Kidney epithelial cell (primary cell): ENCODE results near the gene RNF4. TPM values are rescaled to one million over a fixed set of nuclear protein-coding genes. Genes with fewer than 3 reads are reported as not detected.

Source experiments
- DNase-seq: peaks from one replicate; pipeline ENCODE4 v3.0.0-alpha.2; 2010; ENCODE audit warnings: low read depth
- H3K27me3 ChIP-seq: 2 replicates; pipeline ENCODE4 v1.6.0; 2011; ENCODE audit warnings: low read length; ENCODE audit not compliant: control insufficient read depth, insufficient read depth
- H3K36me3 ChIP-seq: 2 replicates; pipeline ENCODE4 v1.5.1; 2011; ENCODE audit warnings: low read length; ENCODE audit not compliant: control insufficient read depth, insufficient read depth
- H3K4me3 ChIP-seq: 2 replicates; pipeline ENCODE4 v1.5.1; 2011; ENCODE audit warnings: low read depth, mild to moderate bottlenecking, control low read depth, low read length
- total RNA-seq: library from RNA; depleted of rRNA; stranded (reverse); fragments of >200 nt; gene quantifications from 2 replicates; pipeline ENCODE4 v1.2.3, GENCODE V29; 2015
- TF ChIP-seq, protein P1 (sequence below): IDR thresholded peaks from 2 replicates; pipeline ENCODE4 v1.5.1; 2011; ENCODE audit warnings: mild to moderate bottlenecking, moderate library complexity, low read length, control low read depth, inconsistent platforms; ENCODE audit not compliant: insufficient read depth, poor library complexity, severe bottlenecking

Gene RNF4
- total RNA-seq, 1 donor from 2014 or later: 88.7 TPM

DNA sequence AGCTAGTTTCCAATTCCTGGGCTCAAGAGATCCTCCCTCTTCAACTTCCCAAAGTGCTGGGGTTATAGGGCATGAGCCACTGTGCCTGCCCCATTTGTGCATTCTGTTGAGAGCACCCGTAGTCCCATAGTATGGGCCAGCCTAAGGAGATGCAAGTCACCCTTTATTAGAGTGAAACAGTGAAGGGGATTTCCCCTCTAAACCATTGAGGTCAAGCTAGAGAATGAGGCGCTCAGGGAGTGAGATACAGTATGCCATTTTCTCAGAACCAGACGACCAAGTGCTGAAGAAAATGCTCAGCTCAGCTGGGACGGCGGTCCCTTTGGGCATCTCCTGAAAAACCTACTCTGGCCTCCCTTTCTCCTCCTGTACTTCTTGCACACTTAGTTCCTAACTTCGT is 18.7 kb downstream of the RNF4 start:
- no peaks in the 10 kb centered on the region for H3K36me3 ChIP-seq
- TF ChIP-seq, protein P1, sequence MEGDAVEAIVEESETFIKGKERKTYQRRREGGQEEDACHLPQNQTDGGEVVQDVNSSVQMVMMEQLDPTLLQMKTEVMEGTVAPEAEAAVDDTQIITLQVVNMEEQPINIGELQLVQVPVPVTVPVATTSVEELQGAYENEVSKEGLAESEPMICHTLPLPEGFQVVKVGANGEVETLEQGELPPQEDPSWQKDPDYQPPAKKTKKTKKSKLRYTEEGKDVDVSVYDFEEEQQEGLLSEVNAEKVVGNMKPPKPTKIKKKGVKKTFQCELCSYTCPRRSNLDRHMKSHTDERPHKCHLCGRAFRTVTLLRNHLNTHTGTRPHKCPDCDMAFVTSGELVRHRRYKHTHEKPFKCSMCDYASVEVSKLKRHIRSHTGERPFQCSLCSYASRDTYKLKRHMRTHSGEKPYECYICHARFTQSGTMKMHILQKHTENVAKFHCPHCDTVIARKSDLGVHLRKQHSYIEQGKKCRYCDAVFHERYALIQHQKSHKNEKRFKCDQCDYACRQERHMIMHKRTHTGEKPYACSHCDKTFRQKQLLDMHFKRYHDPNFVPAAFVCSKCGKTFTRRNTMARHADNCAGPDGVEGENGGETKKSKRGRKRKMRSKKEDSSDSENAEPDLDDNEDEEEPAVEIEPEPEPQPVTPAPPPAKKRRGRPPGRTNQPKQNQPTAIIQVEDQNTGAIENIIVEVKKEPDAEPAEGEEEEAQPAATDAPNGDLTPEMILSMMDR: no peak
- no peak for DNase-seq
- H3K4me3 ChIP-seq: no peak overlapping the region
- no peaks in the 10 kb centered on the region for H3K27me3 ChIP-seq

DNA sequence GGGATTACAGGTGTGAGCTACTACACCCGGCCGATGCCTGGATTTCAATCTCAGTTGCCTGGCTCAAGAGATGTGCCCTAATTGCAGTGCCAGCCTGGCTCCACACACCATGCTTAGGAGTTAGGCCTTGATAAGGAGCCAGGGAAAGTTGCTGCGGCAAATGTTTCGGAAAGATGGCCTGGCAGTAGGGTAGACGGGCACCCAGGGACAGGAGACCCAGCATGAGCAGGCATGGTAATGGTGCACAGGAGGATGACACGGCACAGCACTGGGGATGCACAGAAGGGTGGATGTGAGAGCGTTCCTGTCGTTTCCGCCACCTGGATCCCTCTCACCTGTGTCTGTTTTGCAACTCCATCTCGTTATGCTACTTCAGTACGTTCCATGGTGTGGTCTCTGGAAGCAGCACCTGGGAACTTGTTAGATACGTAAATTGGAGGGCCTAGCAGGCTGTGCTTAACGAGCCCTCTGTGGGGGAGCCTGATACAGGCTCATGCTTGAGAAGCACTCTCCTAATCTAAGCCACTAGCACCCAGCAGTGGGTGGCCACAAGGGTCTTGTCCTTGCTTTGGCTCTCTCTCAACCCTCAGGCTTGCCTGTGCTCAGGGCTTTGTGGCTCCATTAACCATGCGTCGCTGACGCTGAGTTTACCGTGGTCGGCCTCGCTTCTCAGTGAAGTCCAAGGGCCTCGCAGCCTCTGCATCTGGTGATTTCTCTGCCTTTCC is 20.3 kb downstream of the RNF4 start:
- no peak for DNase-seq
- H3K4me3 ChIP-seq: no peak overlapping the region
- no peaks in the 10 kb centered on the region for H3K27me3 ChIP-seq
- no peaks in the 10 kb centered on the region for H3K36me3 ChIP-seq
- TF ChIP-seq, protein P1: no peak

DNA sequence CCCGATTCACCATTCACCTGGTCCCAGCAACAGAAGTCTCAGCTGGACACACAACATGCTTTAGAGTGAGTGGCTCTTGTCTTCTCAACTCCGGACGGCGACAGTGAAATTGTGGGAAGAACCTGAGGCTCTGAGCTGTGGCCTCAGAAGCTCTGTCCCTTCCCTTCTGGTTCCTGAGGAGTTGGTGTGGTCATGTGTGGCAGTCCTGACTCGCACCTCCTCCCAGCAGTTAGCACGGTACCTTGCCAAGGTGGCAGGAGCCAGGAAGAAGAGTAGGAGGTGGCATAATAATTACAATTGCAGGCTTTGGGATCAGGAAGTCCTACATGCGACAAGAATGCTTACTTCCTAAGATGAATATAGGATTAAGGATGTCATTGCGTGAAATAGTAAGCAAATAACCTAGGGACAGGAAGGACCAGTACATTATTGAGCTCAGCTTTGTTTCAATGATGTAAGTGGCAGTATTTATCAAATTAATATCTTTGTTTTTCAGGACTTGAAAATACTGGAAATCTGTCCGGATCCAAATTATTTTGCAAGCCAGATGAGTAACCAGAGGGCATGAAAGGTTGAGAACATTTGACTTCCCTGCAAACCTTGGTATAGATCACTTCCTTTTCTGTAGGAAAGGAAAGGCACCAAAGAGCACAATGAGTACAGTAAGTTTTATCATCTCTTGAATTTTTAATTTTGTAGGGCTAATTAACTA is 21.1 kb downstream of the RNF4 start:
- Histone ChIP-seq H3K36me3 (no peaks in the 10 kb centered on the region), H3K27me3 (no peaks in the 10 kb centered on the region), H3K4me3 (no peak overlapping the region)
- no peak for DNase-seq
- TF ChIP-seq, protein P1: no peak

DNA sequence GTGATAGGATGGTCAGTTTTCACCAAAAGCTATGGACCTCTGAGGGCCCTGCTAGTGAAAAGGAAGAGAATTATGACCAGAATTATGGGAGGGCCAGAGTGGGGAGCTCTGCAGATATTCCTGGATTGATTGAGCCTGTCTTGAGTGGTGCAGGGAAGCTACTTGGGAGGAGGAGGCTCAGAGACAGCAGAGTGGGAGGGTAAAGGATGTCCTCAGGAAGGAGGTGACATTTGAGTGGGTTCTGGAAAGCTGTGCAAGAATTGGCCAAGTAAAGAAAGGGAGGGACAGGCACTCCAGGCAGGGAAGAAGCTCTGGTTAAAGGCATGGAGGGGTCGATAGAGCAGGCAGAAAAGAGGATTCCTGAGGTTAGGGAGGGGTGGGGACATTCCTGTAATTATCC is 24.1 kb downstream of the RNF4 start:
- TF ChIP-seq, protein P1: no peak
- DNase-seq: no peak
- peaks cover 1% of the 10 kb centered on the region for H3K36me3 ChIP-seq
- H3K27me3 ChIP-seq: no peaks in the 10 kb centered on the region
- H3K4me3 ChIP-seq: no peak overlapping the region

GRCh38 chr4:2494992-2495391 is 26.1 kb downstream of the RNF4 start:
- Histone ChIP-seq H3K4me3 (no peak overlapping the region), H3K36me3 (peaks cover 1% of the 10 kb centered on the region), H3K27me3 (no peaks in the 10 kb centered on the region)
- DNase-seq: no peak
- TF ChIP-seq, protein P1: no peak
